GM12878 (cell line): ENCODE results near the gene EXOC3L1. TPM values are rescaled to one million over a fixed set of nuclear protein-coding genes. Genes with fewer than 3 reads are reported as not detected.

Source experiments
- ASH2L ChIP-seq: fragments of 300-600, 200-600 bp; sonication (generic); IDR thresholded peaks from 2 replicates; pipeline ENCODE4 v1.6.1; 2017; ENCODE audit warnings: low read depth, mild to moderate bottlenecking, borderline replicate concordance
- BACH1 ChIP-seq: fragments of 450-650 bp; IDR thresholded peaks from 2 replicates; pipeline ENCODE4 v1.6.1; 2017; ENCODE audit warnings: mild to moderate bottlenecking, borderline replicate concordance
- CHD1 ChIP-seq: IDR thresholded peaks from 2 replicates; pipeline ENCODE4 v1.6.1; 2012; ENCODE audit warnings: low read depth, low read length, improper control_type of control experiment
- EGR1 ChIP-seq, 2 experiments: IDR thresholded peaks; 1 replicate in 1 of 2; 2 replicates in 1 of 2; pipeline ENCODE4 v1.6.1; 2011 to 2012; ENCODE audit warnings: low read depth in 2 of 2, low read length in 2 of 2, borderline replicate concordance in 1 of 2, mild to moderate bottlenecking in 1 of 2, moderate library complexity in 1 of 2
- IKZF1 ChIP-seq: fragments of 450-650 bp; conservative IDR thresholded peaks from 2 replicates; pipeline ENCODE4 v1.6.1; 2017; ENCODE audit warnings: antibody characterized with exemption, mild to moderate bottlenecking
- IRF4 ChIP-seq: IDR thresholded peaks from 2 replicates; pipeline ENCODE4 v1.6.1; 2011; ENCODE audit warnings: low read depth, low read length
- IRF5 ChIP-seq: fragments of 450-650 bp; IDR thresholded peaks from 2 replicates; pipeline ENCODE4 v1.6.1; 2017; ENCODE audit warnings: borderline replicate concordance
- MLLT1 ChIP-seq: fragments of 450-650 bp; IDR thresholded peaks from 2 replicates; pipeline ENCODE4 v1.6.1; 2016; ENCODE audit warnings: mild to moderate bottlenecking
- MTA2 ChIP-seq: fragments of 450-650 bp; IDR thresholded peaks from 2 replicates; pipeline ENCODE4 v1.6.1; 2016; ENCODE audit warnings: low read depth, mild to moderate bottlenecking, moderate library complexity
- NBN ChIP-seq: fragments of 450-650 bp; IDR thresholded peaks from 2 replicates; pipeline ENCODE4 v1.6.1; 2016
- NRF1 ChIP-seq: conservative IDR thresholded peaks from 2 replicates; pipeline ENCODE4 v1.6.1; 2011; ENCODE audit warnings: mild to moderate bottlenecking, low read depth, low read length, improper control_type of control experiment
- RB1 ChIP-seq: fragments of 450-650 bp; formaldehyde crosslinking; IDR thresholded peaks from 2 replicates; pipeline ENCODE4 v1.6.1; 2017; ENCODE audit warnings: mild to moderate bottlenecking, borderline replicate concordance
- SKIL ChIP-seq: fragments of 450-650 bp; IDR thresholded peaks from 2 replicates; pipeline ENCODE4 v1.6.1; 2017; ENCODE audit warnings: mild to moderate bottlenecking, low read depth, inconsistent platforms; ENCODE audit not compliant: poor library complexity, severe bottlenecking
- SMARCA5 ChIP-seq: fragments of 450-650 bp; IDR thresholded peaks from 2 replicates; pipeline ENCODE4 v1.6.1; 2017; ENCODE audit warnings: mild to moderate bottlenecking
- ZBTB11 ChIP-seq: fragments of 450-650 bp; formaldehyde crosslinking; IDR thresholded peaks from 2 replicates; pipeline ENCODE4 v1.5.0; 2022; ENCODE audit warnings: mild to moderate bottlenecking, missing genetic modification characterization
- ZBTB33 ChIP-seq: fragments of 450-650 bp; IDR thresholded peaks from 2 replicates; pipeline ENCODE4 v1.6.1; 2017; ENCODE audit warnings: mild to moderate bottlenecking
- polyA plus RNA-seq, 11 experiments: library from polyadenylated mRNA; depleted of rRNA in 4 of 11; unstranded in 6 of 11; stranded (reverse) in 5 of 11; fragments of >200 nt; fragmentation: Nextera tagmentation in 4 of 11; fragmentation: Illumina TruSeq in 1 of 11; extraction: Ambion mirVana in 4 of 11; extraction: Trizol in 1 of 11; gene quantifications; 1 replicate in 1 of 11; 2 replicates in 10 of 11; pipeline versions ENCODE4 v1.2.1 to v1.2.3, GENCODE V29; 2011 to 2016; ENCODE audit warnings: inconsistent platforms in 2 of 11, missing spikeins in 2 of 11, low read depth in 1 of 11
- total RNA-seq, 4 experiments: library from RNA; depleted of rRNA in 3 of 4; stranded (reverse); fragments of >200 nt in 3 of 4; fragmentation: Illumina TruSeq in 1 of 4; extraction: Trizol in 1 of 4; gene quantifications; 2 replicates each; pipeline versions ENCODE4 v1.2.1 to v1.2.3, GENCODE V29; 2013 to 2021

EXOC3L1 gene
- total and polyA plus RNA-seq, 10 of the 15 experiments (the other 5 are each of a cell fraction or from before 2014, with no cell fraction given): 0.07 to 0.42 TPM; not detected in 8

GRCh38 chr16:67170168-67170948 lies 19.6 kb downstream of the EXOC3L1 start, which contains the start of gene NOL3 (continued):
- TF ChIP-seq IRF5: no peak
- TF ChIP-seq ZBTB11 (CRISPR knock-in tag): no peak
- TF ChIP-seq MLLT1: no peak
- TF ChIP-seq IKZF1: peak; percentile 80
- TF ChIP-seq SMARCA5: peak; percentile 20; the same call in 1 of the 2 replicates
- peak; percentile 59; the same call in 1 of the 2 replicates for TF ChIP-seq NBN
- no peak for TF ChIP-seq RB1
- TF ChIP-seq NRF1: peak; percentile 55
- peak; percentile 54; the same call in 1 of the 2 replicates for TF ChIP-seq BACH1
- 0 out of 3 replicates have a peak, but pooled peaks of 1 of the 2 experiments have one; percentile 45 for TF ChIP-seq EGR1 (IDR thresholded peaks at IDR 0.05; ENCODE audit: borderline replicate concordance in 1 of 2, low read depth in 2 of 2, low read length in 2 of 2)
- peak; percentile 49; the same call in 1 of the 2 replicates for TF ChIP-seq MTA2
- TF ChIP-seq ZBTB33: no peak
- no peak for TF ChIP-seq SKIL
- TF ChIP-seq ASH2L: no peak
- TF ChIP-seq CHD1: no peak
- TF ChIP-seq IRF4: no peak
